ENCODE measurements around the gene PTPRR.

- TF ChIP-seq JUNB (IDR thresholded peaks at IDR 0.05) (no peak), TCF7 (IDR thresholded peaks at IDR 0.05; ENCODE audit: borderline replicate concordance) (no peak)
Observed at GRCh38 chr12:70788774-70789173, 131.8 kb downstream of the PTPRR start.
